NT2/D1 (cell line): Measurements from ENCODE around the gene CCZ1.

Experiments used
- SUZ12 ChIP-seq: IDR thresholded peaks from 2 replicates; pipeline ENCODE4 v1.6.1; 2011; ENCODE audit not compliant: insufficient read length, insufficient read depth; ENCODE audit errors: extremely low read depth
- YY1 ChIP-seq: IDR thresholded peaks from 2 replicates; pipeline ENCODE4 v1.6.1; 2011; ENCODE audit not compliant: insufficient read length, insufficient read depth
- ZNF274 ChIP-seq: IDR thresholded peaks from 2 replicates; pipeline ENCODE4 v1.6.1; 2011; ENCODE audit warnings: mild to moderate bottlenecking, low read depth, low read length

- TF ChIP-seq YY1 (no peak), SUZ12 (no peak), ZNF274 (no peak)
Observed at GRCh38 chr7:5850944-5851343, 47.6 kb upstream of the CCZ1 start.
